D721Med (cell line): ENCODE measurements around the gene GAS7.

Experiments used
- DNase-seq: peaks from one replicate; pipeline ENCODE4 v3.0.0; 2011; ENCODE audit warnings: low spot score; ENCODE audit not compliant: insufficient read length
- FAIRE-seq: peaks from 2 replicates; lab custom pipeline; 2011; peaks lifted over from hg19 to GRCh38; lab: Jason Lieb, UNC
- CTCF ChIP-seq: IDR thresholded peaks from 2 replicates; pipeline ENCODE4 v1.5.1; 2012; ENCODE audit warnings: mild to moderate bottlenecking, control low read depth; ENCODE audit not compliant: insufficient read depth; ENCODE audit errors: missing control alignments

GAS7 gene

DNA sequence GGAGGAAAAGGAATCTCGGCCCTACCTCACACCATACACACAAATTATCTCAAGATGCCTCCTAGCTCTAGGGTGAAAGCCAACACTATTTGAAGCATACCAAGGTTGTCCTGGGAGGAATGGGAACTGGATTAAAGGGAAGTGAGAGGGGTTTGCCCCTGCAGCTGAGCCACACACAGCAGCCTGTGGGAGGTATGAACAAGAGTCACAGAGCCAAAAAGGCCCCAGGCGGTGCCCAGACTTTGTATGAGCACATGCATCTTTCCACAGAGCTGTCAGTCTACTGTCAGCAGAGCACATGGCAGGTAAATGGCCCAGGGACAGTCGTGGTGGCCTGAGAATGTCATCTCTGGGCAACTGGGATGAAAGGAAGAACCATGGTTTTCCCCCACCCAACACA, 262.3 kb downstream of the GAS7 start:
- no peak for TF ChIP-seq CTCF
- FAIRE-seq: no peak
- DNase-seq: no peak

DNA sequence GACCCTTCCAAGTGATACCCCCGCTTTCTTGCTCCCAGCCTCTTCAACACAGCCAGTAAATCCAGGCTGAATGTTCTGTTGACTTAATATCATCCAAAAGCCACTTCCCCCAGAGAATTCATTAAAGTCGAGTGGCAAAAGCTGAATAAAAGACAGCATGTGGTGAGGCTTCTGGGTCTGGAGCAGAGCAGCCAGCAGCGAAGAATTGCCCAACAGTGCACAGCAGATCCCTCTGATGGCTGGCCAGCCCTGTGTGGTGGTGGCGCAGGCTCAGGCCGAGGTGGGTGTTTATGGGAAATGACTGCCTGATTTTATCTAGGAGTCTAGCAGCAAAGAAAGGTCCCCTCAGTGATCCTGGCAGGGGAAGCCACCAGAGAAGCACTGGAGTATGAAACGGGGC, 263.0 kb downstream of the GAS7 start:
- FAIRE-seq (no peak), DNase-seq (no peak)
- TF ChIP-seq CTCF: no peak

GRCh38 chr17:9934331-9934730, 264.1 kb downstream of the GAS7 start:
- DNase-seq (no peak), FAIRE-seq (no peak)
- no peak for TF ChIP-seq CTCF

- FAIRE-seq (no peak), DNase-seq (no peak)
- TF ChIP-seq CTCF: no peak
Observed at GRCh38 chr17:9932491-9932890, 265.9 kb downstream of the GAS7 start.

DNA sequence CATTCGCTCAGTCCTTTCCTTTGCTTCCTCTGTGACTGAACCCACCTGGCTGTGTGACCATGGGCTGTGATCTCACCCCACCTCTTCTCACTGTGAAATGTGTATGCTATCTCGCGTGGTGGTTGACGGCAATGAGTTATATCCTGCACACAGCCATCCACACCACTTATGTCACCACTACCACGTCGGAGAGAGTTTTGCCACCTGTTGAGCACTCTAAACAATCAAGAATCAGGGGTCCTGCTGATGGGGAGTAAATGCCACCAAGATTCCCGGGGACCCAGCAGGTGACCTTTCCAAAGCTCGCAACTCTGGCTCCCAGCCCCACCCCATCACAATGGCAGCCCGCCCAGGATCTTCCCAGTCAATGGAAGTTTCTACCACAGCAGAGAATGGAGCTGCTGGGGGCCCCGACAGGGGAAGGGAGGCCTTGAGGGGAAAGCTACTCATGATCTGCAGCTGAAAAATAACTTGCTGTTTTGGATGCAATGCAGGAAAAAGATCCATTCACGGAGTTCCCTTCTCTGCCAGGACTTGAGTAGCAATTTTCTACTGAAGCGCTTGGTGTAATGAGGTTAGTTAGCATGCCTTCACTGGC, 267.2 kb downstream of the GAS7 start:
- no peak for FAIRE-seq
- no peak for DNase-seq
- no peak for TF ChIP-seq CTCF

- no peak for TF ChIP-seq CTCF
- DNase-seq (no peak), FAIRE-seq (no peak)
Observed at GRCh38 chr17:9929871-9930270, 268.5 kb downstream of the GAS7 start.

DNA sequence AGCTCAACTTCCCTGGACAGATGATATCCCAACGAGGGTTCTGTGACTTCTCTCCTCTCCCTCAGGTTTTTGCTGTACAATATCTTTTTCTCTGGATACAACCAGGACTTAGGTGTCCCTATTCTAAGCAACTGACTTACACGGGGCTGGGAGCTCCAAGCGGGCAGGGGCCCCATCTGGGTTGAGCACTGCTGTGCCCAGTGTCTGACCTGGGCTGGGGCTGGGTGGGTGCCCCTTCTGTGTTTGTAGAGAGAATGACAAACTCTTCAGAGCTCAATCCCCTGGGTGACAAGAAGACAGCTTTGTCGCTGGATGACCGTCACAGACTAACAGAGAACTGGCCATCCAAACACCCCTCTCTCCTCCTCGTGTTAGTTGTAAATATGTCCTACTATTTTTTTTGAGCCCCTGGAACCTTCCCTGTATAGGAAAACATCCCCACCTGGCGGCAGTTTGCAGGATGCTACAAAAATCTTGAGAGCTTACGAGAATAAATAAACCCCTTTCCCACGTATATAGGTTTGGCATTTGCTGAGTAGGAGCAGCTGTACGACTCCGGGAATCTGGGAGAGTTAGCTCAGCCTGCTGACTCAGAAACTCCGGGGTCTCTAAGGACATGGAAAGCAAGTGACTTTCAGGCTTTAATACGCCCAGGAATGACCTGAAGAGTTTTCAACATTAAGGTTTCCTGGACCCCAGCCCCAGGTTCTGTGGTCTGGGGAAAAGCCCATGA, 269.6 kb downstream of the GAS7 start:
- DNase-seq: no peak
- no peak for FAIRE-seq
- TF ChIP-seq CTCF: no peak
